Retina (tissue), 1 donor: Measurements from ENCODE around the gene JMJD1C.
A peak's percentile ranks its signal among the peaks of the same experiment; 100 is the strongest.
"Not testable (repeated sequence)": the region's sequence is repeated elsewhere in the genome, so short reads cannot be mapped to it uniquely, and the experiment has no call there.

ENCODE experiments used
- DNase-seq: peaks from one replicate; pipeline ENCODE4 v3.0.0-alpha.2; 2016

The JMJD1C gene

GRCh38 chr10:63465293-63466143, at the start of gene JMJD1C:
Gene JMJD1C (minus strand): TSS chr10:63465977. CDS start chr10:63465662, 315 bp downstream.
- DNase-seq: peak; percentile 95

DNA sequence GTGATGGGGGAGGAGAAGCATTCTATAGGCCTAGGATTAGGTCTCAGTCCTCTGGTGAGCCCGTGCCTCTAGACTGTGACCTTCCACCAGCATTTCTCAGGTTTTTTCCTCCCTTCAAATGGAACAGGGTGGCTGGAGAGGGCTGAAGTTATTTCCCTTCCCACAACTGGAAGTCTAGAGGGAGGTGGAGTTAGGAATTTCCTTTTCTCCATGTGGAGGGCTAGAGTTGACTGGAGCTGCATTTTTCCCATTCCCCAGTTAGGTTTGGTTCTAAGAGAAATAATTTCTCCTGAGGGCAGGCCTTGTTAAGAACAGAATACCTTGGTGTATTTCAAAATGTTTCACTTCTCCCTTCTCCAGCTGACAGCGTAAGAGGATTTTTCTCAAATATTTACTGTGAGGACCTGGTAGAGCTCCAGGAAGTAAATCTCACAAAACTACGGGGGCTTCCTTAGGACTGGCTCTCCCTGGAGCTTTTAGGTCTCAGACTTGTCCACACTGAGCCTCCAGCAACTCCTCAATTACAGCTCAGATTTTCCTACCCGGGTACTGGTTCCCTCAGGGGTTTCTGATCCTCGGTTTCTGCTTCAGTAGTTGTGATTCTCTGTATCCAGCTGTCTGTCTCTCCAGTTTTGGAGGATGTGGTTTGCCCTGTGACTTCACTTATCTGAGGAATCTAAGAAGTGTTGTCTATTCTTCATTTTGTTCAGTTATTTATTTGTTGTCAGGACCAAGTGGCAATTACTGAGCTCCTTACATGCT, 49.4 kb upstream of the JMJD1C start:
- DNase-seq: no peak

- DNase-seq: no peak
These were observed 40.8 kb upstream of the JMJD1C start for GRCh38 chr10:63506554-63506953.

DNA sequence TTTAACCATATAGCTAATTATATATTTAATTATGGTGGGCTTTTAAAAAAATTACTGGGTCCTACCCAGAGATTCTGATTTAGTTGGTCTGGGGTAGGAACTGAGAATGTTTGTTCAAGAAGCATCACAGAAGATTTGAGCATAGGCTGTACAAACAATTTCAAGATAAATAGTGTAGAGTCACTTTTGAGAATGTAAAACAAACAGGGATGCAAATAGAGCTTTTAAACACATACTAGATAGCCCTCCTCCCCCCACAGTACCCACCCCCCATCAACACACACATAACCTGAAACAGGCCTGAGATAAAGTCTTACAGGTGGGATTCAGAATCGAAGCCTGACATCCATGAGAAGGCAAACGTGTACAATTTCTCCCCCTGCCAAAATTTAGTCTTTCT, 39.8 kb upstream of the JMJD1C start:
- DNase-seq: no peak

- no peak for DNase-seq
These were observed 38.5 kb upstream of the JMJD1C start for GRCh38 chr10:63504145-63504881.

DNA sequence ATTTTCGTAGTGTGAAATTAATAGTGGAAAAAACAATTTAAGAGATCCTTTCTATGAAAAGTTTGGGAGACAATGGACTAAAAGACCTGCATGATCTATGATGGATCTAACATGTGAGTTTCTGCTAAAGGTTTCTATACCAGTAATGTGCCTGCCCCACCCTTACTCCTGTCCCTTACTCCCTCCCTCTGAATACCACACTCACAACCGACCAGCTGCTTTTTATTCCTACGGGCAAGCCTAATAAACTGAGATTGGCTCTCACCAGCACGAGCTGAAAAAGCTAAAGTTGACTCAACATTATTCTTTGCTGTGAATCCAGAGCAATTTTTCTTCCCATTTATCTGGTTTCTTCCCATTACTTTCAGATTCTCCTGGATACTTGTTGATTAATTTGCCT, 37.6 kb upstream of the JMJD1C start:
- DNase-seq: no peak

- DNase-seq: no peak
These were observed 37.1 kb upstream of the JMJD1C start for GRCh38 chr10:63502832-63503231.

- no peak for DNase-seq
These were observed 36.2 kb upstream of the JMJD1C start for GRCh38 chr10:63501954-63502353.

GRCh38 chr10:63500551-63500950, 34.8 kb upstream of the JMJD1C start:
- DNase-seq: not testable (repeated sequence)

- DNase-seq: no peak
These were observed 32.9 kb upstream of the JMJD1C start for GRCh38 chr10:63498665-63499064.

DNA sequence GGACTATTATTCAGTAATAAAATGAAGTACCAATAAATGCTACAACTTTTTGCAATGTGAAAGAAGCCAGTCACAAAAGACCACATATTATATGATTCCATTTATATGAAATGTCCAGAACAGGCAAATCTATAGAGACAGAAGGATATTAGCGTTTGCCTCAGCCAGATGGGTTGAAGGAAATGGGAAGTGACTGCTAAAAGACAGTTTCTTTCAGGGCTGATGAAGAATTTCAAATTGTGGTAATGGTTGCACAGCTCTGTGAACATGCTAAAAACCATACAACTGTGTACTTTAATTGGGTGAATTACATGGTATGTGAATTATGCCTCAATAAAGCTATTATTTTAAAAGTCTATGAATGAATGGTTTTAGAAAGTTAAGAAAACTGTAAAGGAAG, 31.5 kb upstream of the JMJD1C start:
- DNase-seq: peak; percentile 56

GRCh38 chr10:63496561-63496960, 30.8 kb upstream of the JMJD1C start:
- DNase-seq: no peak

DNA sequence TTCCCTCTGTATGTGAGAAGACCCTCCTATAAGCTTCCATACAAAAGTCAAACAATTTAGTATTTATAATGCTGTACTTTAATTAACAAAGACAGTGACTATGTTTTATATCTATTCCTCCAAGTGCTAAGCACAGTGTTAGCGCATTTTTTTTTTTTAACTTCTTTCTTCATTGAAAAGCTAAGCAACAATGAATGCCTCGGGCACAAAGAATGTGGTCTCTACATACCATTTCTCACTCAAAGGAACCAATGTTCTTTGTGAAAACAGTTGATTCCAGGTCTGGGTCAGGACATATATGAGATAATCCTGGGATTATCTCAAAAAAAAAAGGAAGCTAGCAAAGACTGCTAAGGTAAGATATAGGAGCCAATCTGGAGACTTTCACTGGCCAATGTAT, 29.2 kb upstream of the JMJD1C start:
- DNase-seq: no peak

GRCh38 chr10:63493004-63493403, 27.2 kb upstream of the JMJD1C start:
- no peak for DNase-seq

DNA sequence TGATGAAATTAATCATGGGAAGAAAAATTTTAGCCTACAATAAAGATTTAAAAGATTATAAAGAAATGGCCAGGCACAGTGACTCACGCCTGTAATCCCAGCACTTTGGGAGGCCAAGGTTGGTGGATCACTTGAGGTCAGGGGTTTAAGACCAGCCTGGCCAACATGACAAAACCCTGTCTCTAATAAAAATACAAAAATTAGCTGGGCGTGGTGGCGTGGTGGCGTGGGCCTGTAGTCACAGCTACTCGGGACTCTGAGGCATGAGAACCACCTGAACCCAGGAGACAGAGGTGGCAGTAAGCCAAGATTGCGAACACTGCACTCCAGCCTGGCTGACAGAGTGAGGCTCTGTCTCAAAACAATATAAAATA, 26.5 kb upstream of the JMJD1C start:
- not testable (repeated sequence) for DNase-seq

GRCh38 chr10:63491588-63492316, 26.0 kb upstream of the JMJD1C start:
- DNase-seq: no peak

DNA sequence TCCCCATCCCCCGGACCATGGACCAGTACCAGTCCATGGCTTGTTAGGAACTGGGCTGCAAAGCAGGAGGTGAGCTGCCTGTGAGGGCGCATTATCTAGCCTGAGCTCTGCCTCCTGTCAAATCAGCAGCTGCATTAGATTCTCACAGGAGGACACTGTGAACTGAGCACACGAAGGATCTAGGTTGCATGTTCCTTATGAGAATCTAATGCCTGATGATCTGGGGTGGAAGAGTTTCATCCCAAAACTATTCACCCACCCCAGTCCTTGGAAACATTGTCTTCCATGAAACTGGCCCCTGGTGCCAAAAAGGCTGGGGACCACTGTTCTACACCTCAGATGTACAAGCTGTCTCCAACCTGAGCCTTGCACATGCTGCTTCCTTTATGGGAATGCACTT, 24.1 kb upstream of the JMJD1C start:
- no peak for DNase-seq

DNA sequence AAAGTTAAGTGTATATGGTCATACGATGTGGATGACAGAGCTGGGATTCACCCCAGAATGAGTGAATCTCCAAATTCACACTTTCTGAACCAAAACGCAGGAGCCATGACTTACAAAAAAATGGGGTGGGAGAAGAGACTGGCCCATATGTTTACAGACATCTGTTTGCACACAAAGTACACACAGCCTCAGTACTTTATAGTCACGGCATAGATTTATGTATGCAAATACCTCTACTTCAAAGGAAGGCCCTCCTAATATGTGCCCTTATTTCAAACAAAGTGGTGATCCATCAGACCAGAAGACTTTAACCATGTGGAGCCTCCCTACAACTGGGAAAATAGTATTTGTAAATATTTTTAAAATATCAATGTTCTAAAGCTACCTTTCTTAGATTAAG, 22.2 kb upstream of the JMJD1C start:
- no peak for DNase-seq

DNA sequence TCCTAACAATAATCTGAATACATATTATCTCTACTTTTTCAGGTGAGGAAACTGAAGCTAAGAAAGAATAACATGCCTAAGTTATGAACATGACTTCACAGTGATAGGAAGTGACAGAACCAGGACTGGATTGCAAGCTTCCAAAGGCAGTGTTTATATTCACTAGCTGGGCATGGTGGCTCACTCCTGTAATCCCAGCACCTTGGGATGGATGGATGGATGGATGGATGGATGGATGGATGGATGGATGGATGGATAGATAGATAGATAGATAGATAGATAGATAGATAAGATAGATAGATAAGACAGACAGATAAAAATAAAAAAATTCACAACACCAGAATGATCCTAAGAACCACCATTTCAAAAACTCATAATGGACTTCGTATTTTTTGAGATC, 18.2 kb upstream of the JMJD1C start:
- DNase-seq: no peak

DNA sequence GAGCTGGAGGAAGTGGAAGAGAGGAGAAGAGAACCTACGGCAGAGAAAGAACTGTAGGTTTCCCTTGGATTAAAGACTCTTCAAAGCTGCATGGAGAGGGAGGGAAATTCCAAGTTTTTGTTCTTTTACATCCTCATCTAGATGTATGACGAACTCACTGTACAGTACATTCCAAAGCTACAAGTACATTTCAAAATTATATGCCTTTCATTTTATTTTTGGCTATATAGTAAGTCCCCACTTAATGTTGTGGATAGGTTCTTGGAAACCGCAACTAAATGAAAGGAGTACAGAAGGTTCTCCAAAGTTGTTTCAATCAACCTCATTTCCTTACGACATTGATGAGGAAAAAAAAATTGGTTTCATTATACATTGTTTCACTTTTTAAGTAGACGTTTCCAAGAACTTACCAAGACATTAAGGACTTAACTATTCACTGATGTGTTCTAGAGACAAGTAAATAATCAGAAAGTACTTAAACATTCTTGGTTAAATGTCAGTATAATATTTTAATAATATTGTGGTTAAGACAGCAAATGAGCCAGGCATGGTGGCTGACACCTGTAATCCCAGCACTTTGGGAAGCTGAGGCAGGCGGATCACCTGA, 16.1 kb upstream of the JMJD1C start:
- DNase-seq: no peak

DNA sequence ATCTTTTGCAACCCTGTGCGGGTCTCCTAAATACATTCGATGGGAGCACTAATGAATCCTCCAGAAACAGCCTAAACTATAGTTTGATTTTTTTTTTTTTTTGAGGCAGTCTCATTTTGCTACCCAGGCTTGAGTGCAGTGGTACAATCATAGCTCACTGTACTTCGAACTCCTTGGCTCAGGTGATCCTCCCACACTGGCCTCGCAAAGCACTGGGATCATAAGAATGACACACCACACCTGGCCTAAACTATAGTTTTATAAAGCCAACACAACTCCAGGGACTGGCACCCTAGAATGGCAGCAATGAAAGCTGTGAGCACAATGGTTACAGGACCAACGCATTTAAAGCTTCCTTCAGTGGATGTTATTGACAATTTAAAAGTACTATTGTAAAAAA, 14.5 kb upstream of the JMJD1C start:
- no peak for DNase-seq

DNA sequence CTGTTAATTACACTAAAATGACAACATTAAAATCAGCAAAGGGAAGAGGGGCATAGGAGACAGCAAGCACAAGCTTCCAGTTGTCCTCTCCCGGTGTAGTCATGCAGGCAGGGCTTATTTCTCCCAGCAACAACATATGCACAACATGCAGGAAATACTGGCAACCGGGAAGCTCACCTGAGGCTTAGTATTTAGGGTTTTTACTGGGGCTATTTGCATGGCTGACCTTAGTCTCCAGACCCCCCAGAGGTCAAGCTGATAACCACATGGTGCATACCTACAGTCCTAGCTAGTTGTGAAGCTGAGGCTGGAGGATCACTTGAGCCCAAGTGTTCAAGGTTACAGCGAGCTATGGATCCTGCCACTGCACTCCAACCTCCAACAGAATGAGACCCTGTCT, 12.8 kb upstream of the JMJD1C start:
- no peak for DNase-seq
